GM18907 (cell line): Measurements from ENCODE around the gene STX4.
"Not testable (repeated sequence)": the region's sequence is repeated elsewhere in the genome, so short reads cannot be mapped to it uniquely, and the experiment has no call there.

ENCODE experiments used
- ATAC-seq: cut with Tn5 transposase; IDR thresholded peaks from one replicate; pipeline ENCODE4 v1.9.1; 2021; ENCODE audit warnings: mild to moderate bottlenecking, moderate library complexity; ENCODE audit not compliant: unreplicated experiment

The STX4 gene

DNA sequence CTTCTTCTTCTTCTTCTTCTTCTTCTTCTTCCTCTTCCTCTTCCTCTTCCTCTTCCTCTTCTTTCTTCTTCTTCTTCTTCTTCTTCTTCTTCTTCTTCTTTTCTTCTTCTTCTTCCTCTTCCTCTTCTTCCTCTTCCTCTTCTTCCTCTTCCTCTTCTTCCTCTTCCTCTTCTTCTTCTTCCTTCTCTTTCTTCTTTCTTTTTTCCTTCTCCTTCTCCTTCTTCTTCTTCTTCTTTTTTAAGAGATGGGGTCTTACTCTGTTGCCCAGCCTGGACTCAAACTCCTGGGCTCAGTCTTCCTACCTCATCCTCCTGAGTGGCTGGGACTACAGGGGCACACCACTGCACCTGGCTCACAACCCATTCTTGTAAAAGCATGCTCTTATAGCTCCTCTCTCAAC lies 20.1 kb upstream of the STX4 start:
- not testable (repeated sequence) for ATAC-seq

DNA sequence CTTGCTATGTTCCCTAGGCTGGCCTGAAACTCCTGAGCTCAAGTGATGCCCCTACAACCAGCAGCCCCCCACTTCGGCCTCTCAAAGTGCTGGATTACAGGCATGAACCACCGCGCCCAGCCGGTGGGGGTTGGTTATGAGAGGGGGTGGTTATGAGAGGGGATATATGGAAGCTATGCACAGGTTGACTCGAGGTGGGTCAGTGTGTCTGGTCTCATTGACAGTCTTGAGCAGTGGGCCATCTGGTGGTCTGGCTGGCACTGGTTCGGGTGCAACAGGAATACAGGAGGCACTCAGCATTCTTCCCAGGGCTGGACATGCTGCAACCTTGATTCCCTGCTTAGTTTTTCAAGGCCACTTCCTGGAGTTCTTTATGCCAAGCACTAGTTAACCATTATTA lies 17.3 kb upstream of the STX4 start:
- no peak for ATAC-seq

- not testable (repeated sequence) for ATAC-seq
Observed at GRCh38 chr16:31017756-31018155, 15.6 kb upstream of the STX4 start.

DNA sequence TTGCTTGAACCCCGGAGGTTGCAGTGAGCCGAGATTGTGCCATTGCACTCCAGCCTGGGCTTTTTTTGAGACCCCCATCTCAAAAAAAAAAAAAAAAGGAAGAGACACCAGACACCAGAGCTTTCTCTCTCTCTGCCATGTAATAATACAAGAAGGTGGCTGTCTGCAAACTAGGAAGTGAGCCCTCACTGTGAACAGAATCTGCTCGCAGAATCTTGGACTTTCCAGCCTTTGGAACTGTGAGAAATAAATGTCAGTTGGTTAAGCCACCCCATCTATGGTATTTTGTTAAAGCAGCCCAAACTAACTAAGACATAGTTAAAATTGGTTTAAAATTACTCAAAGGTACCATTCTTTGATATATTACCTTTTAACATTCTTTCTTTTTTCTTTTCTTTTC lies 12.8 kb upstream of the STX4 start:
- ATAC-seq: no peak

DNA sequence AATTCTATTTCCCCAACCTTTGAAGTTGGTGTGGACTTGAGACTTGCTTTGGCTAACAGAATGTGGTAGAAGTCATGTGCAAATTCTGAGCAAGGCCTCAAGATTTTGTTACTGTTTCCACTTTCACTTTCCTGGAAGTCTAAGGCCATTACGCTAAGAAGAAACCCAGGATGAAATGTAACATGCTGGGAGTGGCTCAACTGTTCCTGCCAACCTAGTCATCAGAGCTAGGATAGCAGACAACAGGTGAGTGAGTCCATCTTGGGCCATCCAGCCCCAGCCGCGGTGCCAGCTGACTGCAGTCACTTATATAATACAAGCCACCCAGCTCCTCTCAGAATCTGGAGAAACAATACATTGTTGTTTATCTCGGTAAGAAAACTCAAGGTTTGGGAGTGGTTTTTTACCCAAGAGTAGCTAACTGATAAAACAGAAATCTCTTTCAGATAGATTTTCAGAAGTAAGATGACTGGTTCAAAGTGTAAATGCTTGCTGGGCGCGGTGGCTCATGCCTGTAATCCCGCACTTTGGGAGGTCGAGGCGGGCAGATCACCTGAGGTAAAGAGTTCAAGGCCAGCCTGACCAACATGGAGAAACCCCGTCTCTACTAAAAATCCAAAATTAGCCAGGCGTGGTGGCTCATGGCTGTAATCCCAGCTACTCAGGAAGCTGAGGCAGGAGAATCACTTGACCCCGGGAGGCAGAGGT lies 10.7 kb upstream of the STX4 start:
- no peak for ATAC-seq

GRCh38 chr16:31023252-31023602 lies 10.1 kb upstream of the STX4 start:
- ATAC-seq: no peak

- ATAC-seq: no peak
Observed at GRCh38 chr16:31023627-31024226, 9.6 kb upstream of the STX4 start.

DNA sequence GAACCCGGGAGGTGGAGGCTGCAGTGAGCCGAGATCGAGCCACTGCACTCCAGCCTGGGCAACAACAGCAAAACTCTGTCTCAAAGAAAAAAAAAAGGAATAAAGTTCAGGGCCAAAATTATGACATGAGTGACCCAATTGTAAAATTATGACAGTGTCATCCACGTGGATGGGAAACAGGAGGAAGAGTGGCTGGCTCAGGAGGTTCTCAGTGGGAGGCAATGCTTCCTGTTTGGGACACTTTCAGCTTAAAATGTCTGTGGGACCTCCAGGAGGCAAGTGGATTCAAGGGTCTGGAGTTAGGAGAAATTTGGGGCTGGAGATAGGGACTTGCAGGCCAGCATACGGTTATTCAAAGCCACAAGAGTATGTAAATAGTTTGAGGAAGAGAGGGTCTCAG lies 8.0 kb upstream of the STX4 start:
- no peak for ATAC-seq

DNA sequence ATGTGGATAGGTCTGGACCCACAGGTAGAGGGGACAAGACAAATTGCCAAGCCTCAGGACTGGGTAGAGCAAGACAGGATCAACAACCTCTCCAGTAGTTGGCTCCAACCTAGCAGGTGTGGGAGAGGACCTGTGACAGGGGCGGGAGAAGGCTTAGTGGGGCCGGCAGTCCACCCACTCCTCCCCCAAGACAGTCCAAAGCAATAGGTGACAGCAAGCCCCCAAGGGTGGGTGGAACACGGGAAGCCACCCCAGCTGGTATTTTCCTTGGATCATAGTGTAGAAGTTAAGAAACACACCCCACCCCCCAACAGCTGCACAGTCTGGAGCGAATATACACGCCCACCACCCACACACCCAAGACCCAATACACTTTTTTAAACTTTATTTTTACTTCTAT lies 4.1 kb upstream of the STX4 start:
- no peak for ATAC-seq

- no peak for ATAC-seq
Observed at GRCh38 chr16:31031276-31031675, 2.1 kb upstream of the STX4 start.

GRCh38 chr16:31033709-31034492 lies 543 bp downstream of the STX4 start:
- ATAC-seq: peak; percentile 50

GRCh38 chr16:31036691-31037090 lies 3.3 kb downstream of the STX4 start:
- no peak for ATAC-seq

DNA sequence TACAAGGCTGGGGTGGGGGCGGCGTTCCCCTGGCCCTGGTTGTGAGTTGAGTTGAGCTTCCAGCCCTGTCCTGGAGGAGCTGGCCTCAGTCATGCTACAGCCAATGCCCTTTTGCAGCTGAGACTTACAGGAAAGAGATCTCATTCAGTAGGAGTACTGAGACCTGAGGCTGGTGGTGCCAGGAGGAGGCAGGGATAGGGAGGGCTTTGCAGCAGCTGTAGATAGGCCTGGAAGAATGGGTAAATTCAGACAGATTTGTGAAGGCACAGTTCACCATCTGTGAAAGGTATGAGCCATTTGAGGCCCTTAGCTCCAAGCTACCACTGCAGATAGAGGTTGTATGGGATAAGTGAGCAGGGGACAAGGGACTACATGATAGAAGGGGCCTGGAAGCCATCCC lies 5.6 kb downstream of the STX4 start:
- ATAC-seq: no peak

DNA sequence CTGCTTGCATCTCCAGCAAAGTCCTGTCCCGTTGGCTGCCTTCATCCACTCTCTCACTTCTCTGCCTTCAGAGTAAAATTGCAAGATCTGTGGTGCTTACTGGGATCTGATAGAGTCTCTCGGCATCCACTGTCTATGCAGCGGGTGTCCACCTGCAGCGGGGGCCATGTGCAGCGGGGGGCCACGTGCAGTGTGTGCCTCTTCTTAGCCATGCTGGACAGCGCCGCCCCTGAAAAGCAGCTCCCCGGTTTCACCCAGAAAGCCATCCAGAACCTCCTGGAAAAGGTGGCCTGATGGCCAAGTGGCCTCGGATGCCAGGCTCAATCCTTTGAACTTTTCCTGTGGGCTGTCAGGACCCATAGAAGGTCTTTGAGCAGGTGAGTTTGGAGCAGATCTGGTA lies 9.5 kb downstream of the STX4 start:
- ATAC-seq: no peak

DNA sequence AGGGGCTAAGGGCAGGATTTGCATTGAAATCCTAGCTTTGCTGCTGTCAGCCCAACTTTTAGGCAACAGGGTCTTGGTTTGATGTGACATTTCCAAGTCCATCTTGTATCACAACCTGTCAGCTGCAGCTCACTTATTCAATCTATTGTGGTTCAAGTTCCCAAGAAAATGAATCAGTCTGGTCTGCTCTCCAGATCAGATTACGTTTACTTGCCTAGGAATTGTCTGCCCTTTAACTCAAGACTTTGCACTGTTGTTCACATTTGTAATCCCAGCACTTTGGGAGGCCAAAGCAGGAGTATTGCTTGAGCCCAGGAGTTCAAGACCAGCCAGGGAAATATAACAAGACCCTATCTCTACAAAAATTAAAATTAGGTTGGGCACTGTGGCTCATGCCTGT lies 10.0 kb downstream of the STX4 start:
- ATAC-seq: no peak

GRCh38 chr16:31043898-31044481 lies 10.6 kb downstream of the STX4 start:
- no peak for ATAC-seq

DNA sequence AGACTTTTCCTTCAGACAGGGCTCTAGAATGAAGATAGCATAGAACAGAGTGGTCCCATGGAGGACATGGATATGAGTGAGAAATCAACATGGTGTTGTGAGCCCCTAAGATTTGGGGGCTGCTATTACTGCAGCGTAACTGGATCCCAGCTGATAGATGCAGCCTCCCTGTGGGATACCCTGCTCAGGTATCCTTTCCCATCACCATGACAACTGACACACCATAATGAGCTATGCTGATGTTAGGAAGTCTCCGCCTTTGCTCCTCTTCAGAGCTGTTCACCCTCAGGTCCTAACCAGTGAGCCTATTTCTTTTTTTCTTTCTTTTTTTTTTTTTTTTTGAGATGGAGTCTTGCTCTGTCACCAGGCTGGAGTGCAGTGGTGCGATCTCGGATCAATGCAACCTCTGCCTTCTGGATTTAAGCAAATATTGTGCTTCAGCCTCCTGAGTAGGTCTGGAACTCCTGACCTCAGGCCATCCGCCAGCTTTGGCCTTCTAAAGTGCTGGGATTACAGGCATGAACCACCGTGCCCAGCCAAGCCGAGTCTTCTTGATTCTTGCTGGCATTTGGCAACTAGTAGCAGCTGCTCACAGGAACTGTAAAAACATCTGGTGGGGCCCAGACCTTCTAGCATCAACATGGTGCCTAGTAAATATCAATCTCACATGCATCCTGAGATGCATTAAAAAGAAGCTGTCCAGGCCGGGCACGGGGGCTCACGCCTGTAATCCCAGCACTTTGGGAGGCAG lies 17.1 kb downstream of the STX4 start:
- ATAC-seq: no peak

DNA sequence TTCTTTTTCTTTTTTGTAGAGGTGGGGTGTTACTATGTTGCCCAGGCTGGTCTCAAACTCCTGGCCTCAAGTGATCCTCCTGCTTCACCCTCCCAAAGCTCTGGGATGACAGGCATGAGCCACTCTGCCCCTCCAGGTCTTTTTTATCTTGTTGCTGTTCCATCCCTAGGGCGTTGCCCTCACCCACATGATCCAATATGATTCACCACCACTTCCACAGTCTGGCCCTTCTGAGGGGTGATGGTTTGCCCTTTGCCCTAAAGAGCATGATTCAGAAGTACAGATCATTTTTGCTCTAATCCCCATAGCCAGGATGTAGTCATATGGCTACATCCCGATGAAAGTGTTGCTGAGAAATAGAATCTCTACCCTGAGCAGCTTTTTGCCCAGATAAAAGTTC lies 18.8 kb downstream of the STX4 start:
- no peak for ATAC-seq

- no peak for ATAC-seq
Observed at GRCh38 chr16:31055613-31056012, 22.3 kb downstream of the STX4 start.

DNA sequence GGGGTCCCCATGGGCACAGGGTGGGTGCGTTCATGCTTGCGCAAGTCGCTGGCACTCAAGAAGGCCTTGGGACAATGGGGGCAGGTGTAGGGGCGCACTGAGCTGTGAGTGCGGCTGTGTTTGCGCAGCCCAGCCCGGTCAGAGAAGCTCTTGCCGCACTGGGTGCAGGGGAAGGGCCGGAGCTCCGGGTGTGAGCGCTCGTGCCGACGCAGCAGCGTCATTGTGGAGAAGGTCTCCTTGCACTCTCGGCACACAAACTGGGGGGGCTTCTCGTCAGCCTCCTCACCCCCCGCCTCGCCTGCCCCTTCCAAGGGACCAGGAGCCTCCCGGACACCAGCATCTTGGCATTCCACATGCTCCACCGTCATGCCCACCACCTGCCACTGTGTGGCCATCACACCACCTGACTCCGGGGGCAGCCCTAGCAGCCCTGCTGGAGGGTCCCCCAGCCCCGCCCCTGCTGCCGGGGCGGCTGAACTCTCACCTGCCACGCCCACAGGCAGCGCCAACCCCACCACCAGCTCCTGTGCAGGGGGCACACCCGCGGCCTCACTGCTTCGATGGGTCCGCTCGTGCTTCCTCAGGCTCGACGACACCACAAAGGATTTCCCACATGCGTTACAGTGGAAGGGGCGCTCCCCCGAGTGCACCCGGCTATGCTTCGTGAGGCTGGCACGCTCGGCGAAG lies 27.9 kb downstream of the STX4 start:
- ATAC-seq: no peak
